Retinal pigment epithelial cell (primary cell): Measurements from ENCODE around the gene OSBP.
A peak's percentile ranks its signal among the peaks of the same experiment; 100 is the strongest.
"Not testable (repeated sequence)": the region's sequence is repeated elsewhere in the genome, so short reads cannot be mapped to it uniquely, and the experiment has no call there.

Experiments used
- DNase-seq: peaks from one replicate; pipeline ENCODE4 v3.0.0-alpha.2; 2010; ENCODE audit warnings: low read depth
- H3K4me3 ChIP-seq: 2 replicates; pipeline ENCODE4 v1.5.1; 2011; ENCODE audit warnings: mild to moderate bottlenecking, low read length, control low read depth, moderate library complexity
- TF ChIP-seq, protein P1 (sequence below): conservative IDR thresholded peaks from 2 replicates; pipeline ENCODE4 v1.5.1; 2011; ENCODE audit warnings: low read depth, low read length, control low read depth, inconsistent platforms

Gene OSBP

DNA sequence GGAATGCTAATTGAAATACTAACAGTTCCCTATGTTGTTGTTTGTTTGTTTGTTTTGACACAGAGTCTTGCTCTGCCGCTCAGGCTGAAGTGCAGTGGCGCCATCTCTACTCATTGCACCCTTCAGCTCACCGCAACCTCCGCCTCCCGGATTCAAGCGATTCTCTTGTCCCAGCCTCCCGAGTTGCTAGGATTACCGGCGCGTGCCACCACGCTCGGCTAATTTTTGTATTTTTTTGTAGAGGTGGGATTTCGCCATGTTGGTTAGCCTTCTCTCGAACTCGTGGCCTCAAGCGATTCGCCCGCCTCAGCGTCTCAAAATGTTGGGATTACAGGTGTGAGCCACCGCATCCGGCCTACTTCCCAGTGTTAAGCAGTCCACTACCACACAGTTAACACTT, 62.3 kb downstream of the OSBP start:
- DNase-seq = no peak
- no peak overlapping the region for H3K4me3 ChIP-seq
- TF ChIP-seq, protein P1, sequence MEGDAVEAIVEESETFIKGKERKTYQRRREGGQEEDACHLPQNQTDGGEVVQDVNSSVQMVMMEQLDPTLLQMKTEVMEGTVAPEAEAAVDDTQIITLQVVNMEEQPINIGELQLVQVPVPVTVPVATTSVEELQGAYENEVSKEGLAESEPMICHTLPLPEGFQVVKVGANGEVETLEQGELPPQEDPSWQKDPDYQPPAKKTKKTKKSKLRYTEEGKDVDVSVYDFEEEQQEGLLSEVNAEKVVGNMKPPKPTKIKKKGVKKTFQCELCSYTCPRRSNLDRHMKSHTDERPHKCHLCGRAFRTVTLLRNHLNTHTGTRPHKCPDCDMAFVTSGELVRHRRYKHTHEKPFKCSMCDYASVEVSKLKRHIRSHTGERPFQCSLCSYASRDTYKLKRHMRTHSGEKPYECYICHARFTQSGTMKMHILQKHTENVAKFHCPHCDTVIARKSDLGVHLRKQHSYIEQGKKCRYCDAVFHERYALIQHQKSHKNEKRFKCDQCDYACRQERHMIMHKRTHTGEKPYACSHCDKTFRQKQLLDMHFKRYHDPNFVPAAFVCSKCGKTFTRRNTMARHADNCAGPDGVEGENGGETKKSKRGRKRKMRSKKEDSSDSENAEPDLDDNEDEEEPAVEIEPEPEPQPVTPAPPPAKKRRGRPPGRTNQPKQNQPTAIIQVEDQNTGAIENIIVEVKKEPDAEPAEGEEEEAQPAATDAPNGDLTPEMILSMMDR = no peak

DNA sequence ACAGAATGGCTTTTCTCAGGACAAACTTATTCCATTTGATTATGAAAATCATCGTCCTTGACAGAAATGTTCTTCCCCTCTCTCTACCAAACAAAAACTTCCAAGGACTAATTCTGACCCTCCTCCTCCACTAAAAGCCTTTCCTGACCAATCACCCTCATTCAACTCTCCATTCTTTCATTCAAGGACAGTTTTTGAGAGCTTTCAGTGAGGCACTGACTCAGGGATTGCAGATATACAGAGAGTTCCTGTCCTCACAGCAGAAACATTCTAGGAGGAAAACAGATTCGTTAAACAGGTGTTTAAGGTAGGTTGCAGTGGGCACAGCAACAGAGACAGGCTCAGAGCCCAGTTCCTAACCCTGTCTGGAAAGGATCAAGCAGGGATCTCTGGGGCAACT, 62.7 kb downstream of the OSBP start:
- no peak for DNase-seq
- H3K4me3 ChIP-seq = no peak overlapping the region
- TF ChIP-seq, protein P1 = no peak

DNA sequence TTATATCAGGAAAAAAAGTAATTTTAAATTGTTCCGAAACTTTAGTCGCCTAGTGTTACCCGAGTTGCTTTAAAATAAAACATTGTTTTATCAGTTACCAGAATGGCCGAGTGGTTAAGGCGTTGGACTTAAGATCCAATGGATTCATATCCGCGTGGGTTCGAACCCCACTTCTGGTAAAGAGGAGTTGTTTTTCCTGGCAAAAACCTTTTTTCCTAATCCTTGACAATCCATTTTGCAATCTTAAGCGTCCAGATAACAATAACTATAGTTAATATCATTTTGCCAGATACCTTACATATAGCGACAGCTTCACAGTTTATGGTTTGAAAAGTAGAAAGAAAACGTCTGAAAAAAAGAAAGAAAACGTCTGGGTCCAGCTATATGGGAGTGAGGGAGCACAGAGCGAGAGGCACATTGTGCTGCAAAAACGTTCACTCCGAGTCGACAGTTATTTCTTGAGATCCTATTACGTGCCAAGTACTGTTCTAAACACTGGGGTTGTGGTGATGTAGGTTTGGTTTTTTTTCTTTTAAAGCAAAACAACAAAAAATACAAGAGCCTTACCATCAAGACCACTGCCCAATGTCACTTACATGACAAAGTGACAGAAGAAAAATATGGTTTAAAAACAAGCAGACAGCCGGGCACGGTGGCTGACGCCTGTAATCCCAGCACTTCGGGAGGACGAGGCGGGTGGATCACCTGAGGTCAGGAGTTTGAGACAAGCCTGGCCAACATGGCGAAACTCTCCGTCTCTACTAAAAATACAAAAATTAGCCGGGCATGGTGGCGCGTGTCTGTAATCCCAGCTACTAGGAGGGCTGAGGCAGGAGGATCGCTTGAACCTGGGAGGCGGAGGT, 63.7 kb downstream of the OSBP start:
- H3K4me3 ChIP-seq = peak overlapping the region; percentile 60
- TF ChIP-seq, protein P1 = no peak
- DNase-seq = no peak

DNA sequence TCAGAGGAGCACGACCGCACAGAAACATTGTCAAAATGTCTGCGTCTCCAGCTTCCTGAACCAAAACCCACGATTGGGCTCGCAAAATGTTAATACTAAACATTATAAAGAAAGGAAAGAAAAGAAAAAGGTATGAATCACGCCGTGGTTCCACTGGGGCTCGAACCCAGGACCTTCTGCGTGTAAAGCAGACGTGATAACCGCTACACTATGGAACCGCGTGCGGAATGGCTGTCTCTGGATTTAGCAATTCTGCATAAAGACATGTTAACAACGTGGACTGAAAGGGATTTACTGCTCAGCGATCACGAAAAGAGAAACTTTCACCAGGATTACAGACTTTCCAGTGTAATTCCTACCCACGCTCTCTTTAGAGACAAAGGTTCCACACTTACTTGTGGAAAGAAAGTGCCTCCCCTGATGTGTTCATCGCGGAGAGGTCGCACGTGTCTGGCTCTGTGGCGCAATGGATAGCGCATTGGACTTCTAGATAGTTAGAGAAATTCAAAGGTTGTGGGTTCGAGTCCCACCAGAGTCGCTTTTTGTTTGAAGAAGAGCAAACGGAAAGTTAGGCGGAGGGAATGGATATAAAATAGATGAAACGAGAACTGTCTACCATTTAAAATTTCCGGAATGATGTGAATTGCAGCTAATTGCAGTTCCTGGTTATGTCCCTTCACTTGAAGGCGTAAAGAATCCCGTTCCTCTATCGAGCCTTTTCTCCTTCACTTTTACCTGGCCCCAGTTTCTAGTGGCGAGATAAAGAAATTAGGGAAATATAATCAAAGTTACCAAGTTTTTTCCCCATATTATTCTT, 64.5 kb downstream of the OSBP start:
- TF ChIP-seq, protein P1 = no peak
- DNase-seq = no peak
- peak overlapping the region; percentile 60 for H3K4me3 ChIP-seq

DNA sequence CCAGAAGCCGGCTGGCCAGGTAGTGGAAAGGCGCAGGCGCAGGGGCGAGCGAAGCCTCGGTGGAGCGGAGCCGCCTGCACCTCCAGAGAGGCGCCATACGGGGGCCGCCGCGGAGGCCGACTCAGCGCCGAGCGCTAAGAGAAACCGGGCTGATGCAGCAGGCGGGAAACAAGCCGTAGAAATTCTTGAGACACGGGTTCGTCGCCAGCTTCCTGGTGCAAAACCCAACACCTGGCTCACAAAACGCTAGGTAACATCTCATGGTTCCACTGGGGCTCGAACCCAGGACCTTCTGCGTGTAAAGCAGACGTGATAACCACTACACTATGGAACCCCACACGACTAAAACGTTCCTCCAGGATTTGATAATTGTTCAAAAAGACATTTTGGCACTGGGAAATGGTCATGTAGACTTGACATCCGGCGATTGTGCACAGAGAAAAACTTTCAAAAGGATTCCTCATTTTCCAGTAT, 65.2 kb downstream of the OSBP start:
- no peak for DNase-seq
- TF ChIP-seq, protein P1 = peak; percentile 42
- peak overlapping the region; percentile 60 for H3K4me3 ChIP-seq

DNA sequence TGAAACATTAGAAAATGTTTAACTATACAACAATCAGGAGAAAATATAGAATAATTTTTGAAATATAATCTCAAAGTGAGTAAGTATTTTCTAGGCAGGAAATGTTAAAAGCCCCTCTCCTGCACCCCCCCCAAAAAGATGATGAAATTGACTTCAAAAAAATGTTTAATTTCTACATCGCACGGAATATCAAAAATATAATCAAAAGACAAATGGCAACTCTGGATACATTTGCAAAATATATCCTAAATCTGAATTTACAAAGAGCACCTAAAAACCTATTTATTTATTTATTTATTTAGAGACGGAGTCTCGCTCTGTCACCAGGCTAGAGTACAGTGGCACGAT, 67.3 kb downstream of the OSBP start:
- no peak for DNase-seq
- no peak overlapping the region for H3K4me3 ChIP-seq
- TF ChIP-seq, protein P1 = no peak

DNA sequence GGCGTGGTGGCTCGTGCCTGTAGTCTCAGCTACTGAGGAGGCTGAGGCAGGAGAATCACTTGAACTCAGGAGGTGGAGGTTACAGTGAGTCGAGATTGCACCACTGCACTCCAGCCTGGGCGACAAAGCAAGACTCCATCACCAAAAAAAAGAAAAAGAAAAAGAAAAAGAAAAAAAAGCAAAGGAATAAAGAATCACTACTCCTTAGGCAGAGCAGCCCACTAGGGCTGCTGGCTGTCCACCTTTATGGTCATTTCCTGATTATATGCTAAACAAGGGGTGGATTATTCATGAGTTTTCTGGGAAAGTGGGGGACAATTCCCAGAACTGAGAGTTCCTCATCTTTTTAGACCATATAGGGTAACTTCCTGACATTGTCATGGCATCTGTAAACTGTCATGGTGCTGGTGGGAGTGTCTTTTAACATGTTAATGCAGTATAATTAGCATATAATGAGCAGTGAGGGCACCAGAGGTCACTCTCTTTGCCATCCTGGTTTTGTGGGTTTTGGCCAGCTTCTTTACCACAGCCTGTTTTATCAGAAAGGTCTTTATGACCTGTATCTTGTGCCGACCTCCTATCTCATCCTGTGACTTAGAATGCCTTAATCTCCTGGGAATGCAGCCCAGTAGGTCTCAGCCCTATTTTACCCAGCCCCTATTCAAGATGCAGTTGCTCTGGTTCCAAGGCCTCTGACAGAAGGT, 67.8 kb downstream of the OSBP start:
- DNase-seq, H3K4me3 ChIP-seq: not testable (repeated sequence)
